Measurements from ENCODE around the gene CMKLR1.

Gene CMKLR1

DNA sequence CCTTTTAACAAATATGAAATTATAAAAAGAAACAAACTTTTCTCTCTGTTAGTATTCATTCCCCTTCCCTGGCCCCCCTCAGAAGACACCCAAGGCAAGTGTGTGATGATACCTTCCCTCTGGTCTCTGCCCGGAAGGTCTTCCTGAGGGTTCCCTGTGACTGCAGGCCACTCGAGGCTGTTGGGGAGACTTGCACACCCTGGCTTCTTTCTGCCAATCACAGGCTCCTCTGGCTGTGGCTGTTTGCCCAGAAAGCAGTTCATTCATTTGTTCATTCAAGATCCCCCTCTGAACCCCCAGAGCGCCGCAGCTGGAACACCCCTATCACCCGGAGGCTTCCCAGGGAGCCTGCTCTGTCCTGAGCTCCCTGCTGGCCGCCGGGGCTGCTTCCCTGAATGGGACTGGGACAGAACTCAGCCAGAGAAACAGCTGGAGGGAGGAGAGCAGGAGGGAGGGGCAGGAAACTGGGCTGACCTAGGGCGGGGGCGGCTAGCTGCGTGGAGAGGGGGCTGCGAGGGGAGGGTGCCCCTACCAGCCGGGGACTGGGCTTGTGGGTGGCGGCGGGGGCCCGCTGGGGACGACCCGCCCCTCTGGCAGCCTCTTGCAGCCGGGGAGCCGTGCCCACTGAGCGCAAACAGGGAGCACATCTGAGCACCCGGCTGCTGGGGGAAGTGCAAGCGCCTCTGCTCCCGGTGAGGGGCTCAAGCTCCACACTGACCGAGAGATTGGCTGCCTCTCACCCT is at the start of gene CMKLR1:
Gene CMKLR1 (minus strand): TSS at position 397 of the 743 bp plus-strand sequence. CDS start 45,720 bp downstream, outside the sequence.
- DNase-seq = no peak

GRCh38 chr12:108387771-108388170 is 48.7 kb upstream of the CMKLR1 start:
- no peak for DNase-seq

DNA sequence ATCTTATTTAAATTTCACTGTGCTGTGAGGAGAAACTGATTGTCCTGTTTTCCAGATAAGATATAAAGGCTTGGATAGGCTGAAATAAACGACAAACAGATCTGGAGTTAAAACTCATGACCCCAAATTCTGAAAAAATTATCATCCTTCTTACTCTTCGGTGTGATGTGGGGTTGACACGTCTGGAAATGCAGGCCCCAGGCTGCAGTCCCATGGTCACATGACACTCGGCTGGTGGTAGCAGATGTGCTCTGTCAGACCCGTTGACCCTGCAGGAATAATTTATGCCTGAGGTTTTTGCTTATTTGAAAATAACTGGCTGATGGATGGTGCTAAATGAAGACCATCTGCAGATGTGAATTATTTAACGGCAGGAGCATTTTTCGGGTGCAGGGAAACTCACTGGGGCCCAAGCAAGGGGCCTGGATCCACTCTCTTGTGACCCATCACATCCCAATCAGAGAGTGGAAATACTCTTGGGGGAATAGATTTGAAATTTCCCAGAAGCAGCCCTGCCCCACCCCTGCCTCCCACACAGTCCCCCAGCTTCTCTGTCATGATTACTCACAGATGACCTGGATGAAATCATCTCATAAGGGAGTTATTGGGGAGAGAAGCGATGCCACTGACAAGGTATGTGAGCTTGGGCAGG is 47.7 kb upstream of the CMKLR1 start:
- no peak for DNase-seq

- DNase-seq = no peak
These were observed 43.3 kb upstream of the CMKLR1 start for GRCh38 chr12:108382437-108382801.

- DNase-seq = no peak
These were observed 42.8 kb upstream of the CMKLR1 start for GRCh38 chr12:108381787-108382436.

- DNase-seq = no peak
These were observed 41.3 kb upstream of the CMKLR1 start for GRCh38 chr12:108380382-108380781.

- DNase-seq = no peak
These were observed 40.7 kb upstream of the CMKLR1 start for GRCh38 chr12:108379823-108380222.

- no peak for DNase-seq
These were observed 39.8 kb upstream of the CMKLR1 start for GRCh38 chr12:108378926-108379325.

GRCh38 chr12:108377260-108377659 is 38.1 kb upstream of the CMKLR1 start:
- DNase-seq = no peak

DNA sequence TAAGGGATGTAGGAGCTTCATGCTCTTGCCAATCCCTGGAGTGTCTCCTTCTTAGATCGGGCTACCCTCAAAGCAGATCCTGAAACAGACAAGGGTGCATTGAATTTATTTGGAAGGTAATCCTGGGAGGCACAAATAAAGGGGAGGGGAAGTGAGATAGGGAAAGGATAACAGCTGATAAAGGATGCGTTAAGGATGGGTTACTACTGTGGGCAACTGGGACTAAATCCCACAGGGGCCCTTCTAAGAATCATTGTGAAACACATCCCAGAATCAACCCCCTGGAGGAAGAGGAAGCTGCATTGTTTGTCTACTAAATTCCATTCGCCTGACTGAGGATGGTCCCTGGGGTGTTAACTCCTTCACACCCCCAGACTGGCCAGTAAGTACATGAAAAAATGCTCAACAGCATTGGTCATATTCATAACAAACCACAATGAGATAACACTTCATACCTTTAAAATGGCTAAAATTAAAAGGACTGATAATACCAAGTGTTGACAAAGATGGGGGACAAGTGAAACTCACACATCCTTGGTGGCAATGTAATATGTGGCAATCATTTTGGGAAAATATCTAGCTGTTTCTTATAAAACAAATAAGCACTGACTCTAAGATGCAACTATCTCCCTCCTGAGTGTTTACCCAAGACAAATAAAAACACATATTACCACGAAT is 37.0 kb upstream of the CMKLR1 start:
- DNase-seq = no peak

DNA sequence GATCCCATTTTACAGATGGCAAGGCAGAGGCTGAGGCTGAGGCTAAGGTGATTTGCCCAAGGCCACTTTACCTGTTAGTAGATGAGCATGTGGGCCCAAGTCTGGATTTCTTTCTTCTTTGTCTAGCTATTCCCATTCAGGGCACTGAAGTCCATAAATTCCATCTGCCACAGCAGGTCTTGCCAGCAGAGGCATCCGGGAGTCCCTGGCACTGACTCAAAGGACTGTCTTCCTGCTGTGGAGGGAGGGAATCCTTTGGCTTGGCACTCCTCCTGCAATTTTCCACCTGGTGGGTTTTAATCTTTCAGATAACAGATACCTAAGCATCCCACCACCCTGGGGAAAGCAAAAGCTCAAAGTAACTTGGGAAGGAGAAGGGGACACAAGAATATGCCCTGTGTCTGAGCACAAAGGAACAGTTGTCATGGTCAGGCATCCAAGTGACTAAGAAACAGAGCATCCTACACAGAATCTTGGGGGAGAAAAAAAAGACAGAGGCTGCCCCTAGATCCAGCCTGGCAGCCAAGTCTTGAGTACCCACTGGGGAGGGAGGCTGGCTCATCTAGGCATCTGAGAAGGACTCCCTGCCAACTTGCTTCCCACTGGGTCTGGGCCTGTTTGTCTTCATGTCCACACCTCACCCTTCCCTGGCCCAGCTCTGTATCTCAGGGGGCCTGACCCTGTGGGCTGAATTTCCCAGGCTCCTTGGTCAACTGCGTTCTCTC is 35.6 kb upstream of the CMKLR1 start:
- DNase-seq = no peak

DNA sequence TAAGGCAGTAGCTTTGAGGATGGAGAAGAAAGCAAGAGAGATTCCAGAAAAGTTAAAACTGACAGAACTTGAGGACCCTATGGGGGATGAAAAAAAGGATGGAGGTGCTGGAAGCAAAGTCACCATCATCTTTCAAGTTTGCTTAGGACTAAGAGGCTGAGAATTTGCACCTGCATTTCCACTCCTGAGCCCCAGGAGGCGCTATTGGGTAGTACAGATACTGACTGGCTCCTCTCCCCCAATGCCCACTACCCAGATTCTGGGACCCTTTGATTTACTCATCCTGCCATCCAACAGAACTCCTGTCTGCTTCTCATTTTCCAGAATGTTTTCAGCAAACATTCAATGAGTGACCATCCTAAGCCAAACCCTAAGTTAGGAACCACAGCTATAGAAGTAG is 34.0 kb upstream of the CMKLR1 start:
- DNase-seq = no peak

- no peak for DNase-seq
These were observed 32.8 kb upstream of the CMKLR1 start for GRCh38 chr12:108371801-108372344.

GRCh38 chr12:108370415-108370814 is 31.3 kb upstream of the CMKLR1 start:
- DNase-seq = no peak

DNA sequence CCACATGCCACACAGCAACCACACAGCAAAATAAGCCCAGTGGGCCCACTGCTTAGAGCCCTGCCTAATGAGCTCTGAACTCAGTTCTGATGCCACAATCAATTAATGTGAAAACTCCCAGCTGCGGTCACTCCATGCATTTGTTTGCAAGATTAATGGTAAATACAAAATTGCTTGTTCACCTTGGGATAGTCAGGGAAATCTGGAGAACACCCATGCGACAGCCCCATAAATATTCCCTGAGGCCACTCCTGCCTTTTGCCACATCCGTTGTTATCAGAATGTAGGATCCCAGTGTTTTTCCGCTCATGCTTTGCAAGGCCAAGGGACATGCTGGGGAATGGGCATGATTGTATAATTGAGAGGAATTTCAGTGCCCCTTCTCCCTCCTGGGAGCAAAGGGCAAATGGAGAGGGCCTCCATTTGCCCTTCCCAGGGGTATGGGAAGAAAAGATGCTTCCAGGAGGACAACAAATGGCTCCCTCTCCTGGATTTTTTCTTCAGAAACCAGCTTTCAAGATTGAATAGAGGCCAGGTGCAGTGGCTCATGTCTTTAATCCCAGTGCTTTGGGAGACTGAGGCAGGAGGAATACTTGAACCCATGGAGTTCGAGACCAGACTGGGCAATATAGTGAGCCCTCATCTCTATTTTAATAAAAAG is 30.8 kb upstream of the CMKLR1 start:
- DNase-seq = no peak

DNA sequence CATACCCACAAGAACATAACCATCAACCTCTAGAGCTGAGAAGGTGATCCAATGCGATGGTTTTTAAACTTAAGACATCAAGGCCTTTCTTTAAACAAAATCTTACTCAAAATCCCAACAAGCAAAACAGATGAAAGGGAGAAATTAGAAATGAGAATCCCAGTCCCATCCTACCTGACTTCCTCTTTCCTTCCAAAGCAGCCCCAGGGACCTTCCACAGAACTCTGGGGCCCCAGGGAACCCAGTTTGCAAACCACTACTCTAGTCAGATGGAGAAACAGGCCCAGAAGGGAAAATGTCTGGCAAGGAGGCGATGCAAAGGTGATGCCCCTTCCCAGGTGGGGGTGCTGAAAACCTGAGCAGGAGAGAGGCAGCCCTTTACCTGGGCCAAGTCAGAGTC is 29.0 kb upstream of the CMKLR1 start:
- DNase-seq = no peak

GRCh38 chr12:108367436-108367835 is 28.3 kb upstream of the CMKLR1 start:
- no peak for DNase-seq

GRCh38 chr12:108365324-108365723 is 26.2 kb upstream of the CMKLR1 start:
- no peak for DNase-seq

DNA sequence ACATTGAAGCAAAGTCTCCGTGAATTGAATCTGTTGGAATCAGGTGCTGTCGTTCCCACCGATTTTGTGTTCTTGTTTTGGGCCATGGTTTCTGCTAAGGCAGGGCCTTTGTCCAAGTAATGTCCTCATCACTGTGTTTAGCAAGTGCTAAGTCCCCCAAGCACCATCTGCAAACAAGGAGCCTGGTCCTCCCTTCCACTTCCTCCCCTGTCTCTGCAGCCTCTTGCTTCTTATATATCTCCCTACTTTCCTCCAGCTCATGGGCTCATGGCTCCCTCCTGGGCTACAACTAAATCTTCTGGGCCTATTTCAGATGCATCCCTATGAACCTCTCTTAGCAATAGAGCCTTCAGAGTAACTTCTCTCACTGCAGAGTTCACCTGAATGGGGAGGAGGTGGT is 25.8 kb upstream of the CMKLR1 start:
- no peak for DNase-seq

DNA sequence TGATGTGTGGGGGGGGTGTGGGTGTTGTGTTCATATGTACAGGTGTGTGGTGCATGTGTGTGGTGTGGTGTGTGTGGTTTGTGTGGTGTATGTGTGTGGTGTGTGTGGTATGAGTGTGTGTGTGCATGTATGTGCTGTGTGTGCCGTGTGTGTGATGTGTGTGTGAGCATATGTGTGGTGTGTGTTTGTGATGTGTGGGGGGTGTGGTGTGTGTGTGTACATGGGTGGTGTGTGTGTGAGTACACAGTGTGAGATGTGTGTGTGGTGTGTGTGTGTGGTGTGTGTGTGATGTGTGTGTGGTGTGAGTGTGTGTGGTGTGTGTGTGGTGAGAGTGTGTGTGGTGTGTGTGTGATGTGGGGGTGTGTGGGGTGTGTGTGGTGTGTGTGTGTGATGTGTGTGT is 24.5 kb upstream of the CMKLR1 start:
- DNase-seq = no peak

DNA sequence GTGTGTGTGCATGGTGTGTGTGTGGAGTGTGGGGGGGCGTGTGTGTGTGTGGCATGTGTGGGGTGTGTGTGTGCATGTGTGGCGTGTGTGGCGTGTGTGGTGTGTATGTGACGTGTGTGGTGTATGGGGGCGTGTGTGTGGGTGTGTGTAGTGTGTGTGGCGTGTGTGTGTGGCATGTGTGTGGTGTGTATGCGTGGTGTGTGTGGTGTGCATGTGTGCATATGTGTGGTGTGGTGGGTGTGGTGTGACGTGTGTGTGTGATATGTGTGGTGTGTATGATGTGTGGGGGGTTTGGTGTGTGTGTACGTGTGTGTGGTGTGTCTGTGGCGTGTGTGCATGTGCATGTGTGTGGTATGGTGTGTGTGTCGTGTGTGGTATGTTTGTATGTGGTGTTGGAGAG is 24.1 kb upstream of the CMKLR1 start:
- no peak for DNase-seq

DNA sequence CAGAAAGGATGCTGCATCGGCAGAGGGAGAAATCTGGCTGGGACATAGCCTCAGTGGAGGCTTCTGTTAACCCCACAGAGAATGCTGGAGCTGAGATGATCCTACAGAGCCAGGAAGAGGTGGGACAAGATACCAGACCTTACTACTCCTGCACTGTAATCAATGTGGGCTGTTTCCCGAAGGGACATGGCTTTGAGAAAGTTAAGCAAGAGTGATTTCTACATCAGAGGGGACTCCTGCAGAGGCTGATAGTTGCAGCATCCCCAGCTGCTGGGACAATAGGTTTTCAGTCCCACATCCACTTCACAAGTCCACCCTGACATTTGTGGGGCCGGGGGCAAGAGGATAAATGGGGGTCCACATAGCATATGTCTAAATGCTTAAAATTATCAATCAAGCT is 22.5 kb upstream of the CMKLR1 start:
- DNase-seq = no peak
